Calu3 (cell line): ENCODE results near the gene PSMG3. TPM values are rescaled to one million over a fixed set of nuclear protein-coding genes. Genes with fewer than 3 reads are reported as not detected.

Experiments
- BruUV-seq: library from RNA; stranded (reverse); fragments of 400-500 nt; replicated peaks from 2 replicates; lab custom pipeline; 2021; lab: Mats Ljungman, UMichigan
- CTCF ChIA-PET: fragments of 300-600 bp; sonication (Branson Sonifier 250); formaldehyde crosslinking; loops from one replicate; lab custom pipeline; 2022; ENCODE audit warnings: antibody characterized with exemption; lab: Charles Lee
- DNase-seq: peaks from one replicate; pipeline ENCODE4 v3.0.0; 2022
- H3K27ac Mint-ChIP-seq: one replicate; pipeline ENCODE4 v1.8.0; 2022; ENCODE audit warnings: mixed read lengths; ENCODE audit not compliant: unreplicated experiment
- H3K27me3 Mint-ChIP-seq: one replicate; pipeline ENCODE4 v1.8.0; 2022; ENCODE audit warnings: mixed read lengths; ENCODE audit not compliant: unreplicated experiment
- H3K36me3 Mint-ChIP-seq: one replicate; pipeline ENCODE4 v1.8.0; 2022; ENCODE audit warnings: mild to moderate bottlenecking, moderate library complexity, mixed read lengths; ENCODE audit not compliant: insufficient read depth, unreplicated experiment
- H3K4me1 Mint-ChIP-seq: one replicate; pipeline ENCODE4 v1.8.0; 2022; ENCODE audit warnings: mild to moderate bottlenecking, low read depth, mixed read lengths; ENCODE audit not compliant: unreplicated experiment
- H3K4me3 Mint-ChIP-seq: one replicate; pipeline ENCODE4 v1.8.0; 2022; ENCODE audit warnings: mild to moderate bottlenecking, low read depth, moderate library complexity, mixed read lengths; ENCODE audit not compliant: unreplicated experiment
- H3K9me3 Mint-ChIP-seq: one replicate; pipeline ENCODE4 v1.8.0; 2022; ENCODE audit warnings: low read depth, mixed read lengths; ENCODE audit not compliant: unreplicated experiment
- intact Hi-C: fragments of 100-400 bp; cut with micrococcal nuclease; formaldehyde crosslinking; loops from one replicate; pipeline ENCODE4 v1.10.0; 2022; ENCODE audit not compliant: unreplicated experiment
- total RNA-seq: library from RNA; stranded (reverse); gene quantifications from 2 replicates; pipeline ENCODE4 v1.2.3, GENCODE V29; 2022
- TF ChIP-seq, protein P1 (sequence below): fragments of 200-600 bp; IDR thresholded peaks from one replicate; pipeline ENCODE4 v1.8.0; 2022; ENCODE audit warnings: antibody characterized with exemption; ENCODE audit not compliant: unreplicated experiment

Gene PSMG3
- total RNA-seq, 1 experiment from 2014 or later = 64.0 TPM

DNA sequence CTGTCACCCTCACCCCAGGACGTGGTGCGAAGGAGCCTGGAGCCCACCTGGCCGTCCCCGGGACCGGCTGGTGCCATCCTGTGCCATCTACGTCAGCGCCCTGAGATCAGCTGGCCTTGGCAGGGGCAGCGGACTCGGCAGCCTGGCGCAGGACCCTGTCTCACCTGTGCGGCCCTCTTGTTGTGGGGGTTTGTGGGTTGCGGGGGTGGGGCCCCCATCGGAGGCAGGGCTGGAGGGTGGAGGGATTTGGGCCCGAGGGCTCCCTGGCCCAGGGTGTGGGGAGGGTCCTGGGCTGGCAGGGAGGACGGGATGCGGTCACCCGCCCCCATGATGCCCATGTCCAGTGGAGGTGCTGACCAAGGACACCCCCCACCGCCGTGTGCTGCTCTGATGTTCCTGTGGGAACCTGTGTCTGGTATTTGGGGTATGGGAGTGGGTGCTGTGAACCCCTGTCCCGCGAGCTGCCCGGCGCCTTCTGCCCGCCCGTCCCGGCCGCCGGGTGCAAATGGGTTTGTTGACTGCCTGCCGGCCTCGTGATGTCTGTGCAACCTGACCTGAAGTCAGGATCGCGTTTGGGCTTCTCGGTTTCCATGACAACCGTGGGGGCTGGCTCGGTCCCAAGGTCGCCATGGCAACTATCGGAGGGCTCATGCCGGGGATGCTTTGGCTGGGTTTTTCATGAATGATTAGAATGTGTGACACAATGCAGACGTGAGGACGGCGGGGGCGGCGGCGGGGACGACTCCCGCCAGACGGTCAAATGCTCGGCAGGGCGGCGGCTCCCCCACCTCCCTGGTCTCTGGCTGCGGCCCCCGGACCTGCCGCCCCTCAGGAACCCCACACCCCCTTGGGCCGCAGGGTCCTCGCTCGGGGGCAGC, 32.1 kb downstream of the PSMG3 start:
- Mint-ChIP-seq H3K9me3 (no peaks in the 10 kb centered on the region), H3K27ac (peak overlapping the region; percentile 98), H3K4me3 (peak overlapping the region; percentile 85), H3K27me3 (no peaks in the 10 kb centered on the region), H3K36me3 (peaks cover 100% of the 10 kb centered on the region), H3K4me1 (peaks cover 52% of the 10 kb centered on the region)
- BruUV-seq = TSS peak; percentile 21
- DNase-seq = peak; percentile 100
- intact Hi-C loops = no loop called here
- CTCF ChIA-PET = interaction anchor here (0.6 to 2.4 kb wide), 5 partner anchors 18 to 81 kb away, joined by 3 to 29 read pairs (median 3); partner anchors contain the start of gene TMEM184A
- TF ChIP-seq, protein P1, sequence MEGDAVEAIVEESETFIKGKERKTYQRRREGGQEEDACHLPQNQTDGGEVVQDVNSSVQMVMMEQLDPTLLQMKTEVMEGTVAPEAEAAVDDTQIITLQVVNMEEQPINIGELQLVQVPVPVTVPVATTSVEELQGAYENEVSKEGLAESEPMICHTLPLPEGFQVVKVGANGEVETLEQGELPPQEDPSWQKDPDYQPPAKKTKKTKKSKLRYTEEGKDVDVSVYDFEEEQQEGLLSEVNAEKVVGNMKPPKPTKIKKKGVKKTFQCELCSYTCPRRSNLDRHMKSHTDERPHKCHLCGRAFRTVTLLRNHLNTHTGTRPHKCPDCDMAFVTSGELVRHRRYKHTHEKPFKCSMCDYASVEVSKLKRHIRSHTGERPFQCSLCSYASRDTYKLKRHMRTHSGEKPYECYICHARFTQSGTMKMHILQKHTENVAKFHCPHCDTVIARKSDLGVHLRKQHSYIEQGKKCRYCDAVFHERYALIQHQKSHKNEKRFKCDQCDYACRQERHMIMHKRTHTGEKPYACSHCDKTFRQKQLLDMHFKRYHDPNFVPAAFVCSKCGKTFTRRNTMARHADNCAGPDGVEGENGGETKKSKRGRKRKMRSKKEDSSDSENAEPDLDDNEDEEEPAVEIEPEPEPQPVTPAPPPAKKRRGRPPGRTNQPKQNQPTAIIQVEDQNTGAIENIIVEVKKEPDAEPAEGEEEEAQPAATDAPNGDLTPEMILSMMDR = no peak

GRCh38 chr7:1536743-1537534, 32.9 kb downstream of the PSMG3 start:
- H3K36me3 Mint-ChIP-seq = peaks cover 100% of the 10 kb centered on the region
- no peaks in the 10 kb centered on the region for H3K9me3 Mint-ChIP-seq
- H3K4me1 Mint-ChIP-seq = peaks cover 48% of the 10 kb centered on the region
- H3K27ac Mint-ChIP-seq = peak overlapping the region; percentile 98
- CTCF ChIA-PET = interaction anchor here (0.6 to 1.9 kb wide), 4 partner anchors 19 to 80 kb away, joined by 3 to 29 read pairs (median 3); partner anchors contain the start of gene TMEM184A
- no peaks in the 10 kb centered on the region for H3K27me3 Mint-ChIP-seq
- intact Hi-C loops = no loop called here
- peak overlapping the region; percentile 85 for H3K4me3 Mint-ChIP-seq
- TF ChIP-seq, protein P1 = no peak
- peak; percentile 99 for DNase-seq
- no TSS peak for BruUV-seq

DNA sequence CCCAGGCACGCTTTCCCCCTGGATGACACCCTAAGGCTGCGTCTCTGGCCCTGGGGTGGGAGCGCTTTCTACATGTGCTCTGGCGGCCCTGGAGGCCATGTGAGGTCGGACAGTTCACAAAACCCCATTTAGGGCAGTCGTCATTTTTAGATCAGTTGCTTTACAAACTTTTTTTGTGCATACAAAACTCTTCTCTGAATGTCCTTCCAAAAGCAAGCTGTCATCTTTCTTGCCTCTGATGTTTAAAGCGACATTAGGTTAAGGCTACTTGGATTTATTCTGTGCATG, 33.4 kb downstream of the PSMG3 start:
- peaks cover 100% of the 10 kb centered on the region for H3K36me3 Mint-ChIP-seq
- CTCF ChIA-PET = interaction anchor here (1.1 to 1.9 kb wide), 2 partner anchors 19 to 80 kb away, joined by 3 to 29 read pairs; partner anchors contain the start of gene TMEM184A
- intact Hi-C loops = no loop called here
- H3K4me1 Mint-ChIP-seq = peaks cover 52% of the 10 kb centered on the region
- H3K4me3 Mint-ChIP-seq = peak overlapping the region; percentile 85
- BruUV-seq = TSS peak; percentile 3
- peak overlapping the region; percentile 98 for H3K27ac Mint-ChIP-seq
- no peaks in the 10 kb centered on the region for H3K9me3 Mint-ChIP-seq
- TF ChIP-seq, protein P1 = no peak
- DNase-seq = no peak
- no peaks in the 10 kb centered on the region for H3K27me3 Mint-ChIP-seq

DNA sequence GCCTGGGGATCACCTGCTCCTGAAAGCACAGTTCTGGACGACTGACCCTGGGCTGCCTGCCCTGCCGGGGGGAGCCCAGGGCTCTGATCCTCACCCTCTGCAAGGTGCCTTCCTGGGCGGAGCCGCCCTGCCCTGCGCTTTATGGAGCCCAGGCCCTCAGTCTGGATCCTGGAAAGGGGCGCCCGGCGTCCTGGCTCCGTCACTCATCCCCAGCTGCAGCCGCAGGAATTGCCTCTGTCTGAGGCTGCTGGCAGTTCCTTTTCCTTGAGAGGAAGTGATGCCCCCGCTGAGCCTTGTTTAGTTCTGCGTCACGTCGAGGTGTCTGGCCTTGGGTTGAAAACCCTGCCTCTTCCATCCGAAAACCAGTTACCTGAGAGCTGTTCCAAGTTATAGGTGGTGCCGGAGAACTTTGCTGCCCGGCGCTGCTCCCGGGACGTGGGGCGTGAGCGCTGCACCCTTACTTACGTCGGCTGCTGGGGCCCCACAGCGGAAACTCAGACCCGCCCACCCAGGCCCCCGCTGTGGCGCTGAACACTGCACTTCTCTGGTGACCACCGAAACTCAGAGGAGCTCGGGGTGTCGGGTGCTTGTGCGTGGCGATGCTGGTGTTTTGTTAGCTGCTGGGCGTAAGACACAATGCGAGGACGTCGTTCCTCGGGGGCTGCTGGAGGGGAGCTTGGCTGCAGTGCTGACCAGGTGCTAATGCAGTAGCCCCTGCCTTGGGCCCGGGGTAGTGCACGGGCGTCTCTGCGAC, 34.0 kb downstream of the PSMG3 start:
- TF ChIP-seq, protein P1 = no peak
- Mint-ChIP-seq H3K27me3 (no peaks in the 10 kb centered on the region), H3K4me3 (peak overlapping the region; percentile 85), H3K9me3 (no peaks in the 10 kb centered on the region), H3K36me3 (peaks cover 97% of the 10 kb centered on the region), H3K27ac (peak overlapping the region; percentile 98), H3K4me1 (peaks cover 53% of the 10 kb centered on the region)
- CTCF ChIA-PET = interaction anchor here (1.9 kb wide), 1 partner anchor 20 kb away, joined by 29 read pairs; the partner anchor contains the start of gene TMEM184A
- intact Hi-C loops = no loop called here
- no TSS peak for BruUV-seq
- no peak for DNase-seq
